Upper lobe of right lung (tissue), 1 donor: ENCODE results near the gene DPF1. TPM values are rescaled to one million over a fixed set of nuclear protein-coding genes. Genes with fewer than 3 reads are reported as not detected.

Experiments used
- ATAC-seq: fragments of 200-7000 bp; cut with Tn5 transposase; one replicate; pipeline ENCODE4 v1.9.1; 2020; ENCODE audit warnings: mild to moderate bottlenecking, moderate library complexity
- DNase-seq: peaks from one replicate; pipeline ENCODE4 v3.0.0-alpha.2; 2020
- H3K27ac ChIP-seq: fragments of 200-600 bp; one replicate; pipeline ENCODE4 v1.8.0; 2022
- H3K27me3 ChIP-seq: fragments of 200-600 bp; one replicate; pipeline ENCODE4 v1.8.0; 2022; ENCODE audit warnings: mild to moderate bottlenecking
- H3K36me3 ChIP-seq: fragments of 200-600 bp; one replicate; pipeline ENCODE4 v1.8.0; 2022
- H3K4me1 ChIP-seq: fragments of 200-600 bp; one replicate; pipeline ENCODE4 v1.8.0; 2022
- H3K4me3 ChIP-seq: fragments of 200-600 bp; one replicate; pipeline ENCODE4 v1.8.0; 2022; ENCODE audit warnings: mild to moderate bottlenecking
- H3K9me3 ChIP-seq: fragments of 200-600 bp; one replicate; pipeline ENCODE4 v1.8.0; 2022
- CTCF ChIP-seq: fragments of 200-600 bp; IDR thresholded peaks from one replicate; pipeline ENCODE4 v1.8.0; 2022; ENCODE audit warnings: antibody characterized with exemption
- intact Hi-C: fragments of 100-400 bp; cut with DNase I; formaldehyde crosslinking; loops from one replicate; pipeline ENCODE4 v1.11.0; 2022
- total RNA-seq: library from RNA; stranded (reverse); fragmentation: NEBNext Ultra II Directional; extraction: Animal tissue kit (Norgen Biotek cat#: 25700); gene quantifications from one replicate; pipeline ENCODE4 v1.2.1, GENCODE V29; 2021
- donor health status: DM: no; HTN: yes; CAD: no; lungs with severe emphysema.

Gene DPF1
- total RNA-seq, 1 donor from 2014 or later: not detected

- H3K9me3 ChIP-seq: no peaks in the 10 kb centered on the region
- H3K4me3 ChIP-seq: peak overlapping the region; percentile 30
- ATAC-seq (peak; percentile 69), DNase-seq (peak; percentile 81)
- H3K27me3 ChIP-seq: peaks cover 17% of the 10 kb centered on the region
- no peak for TF ChIP-seq CTCF
- intact Hi-C loops: no loop called here
- H3K4me1 ChIP-seq: peaks cover 25% of the 10 kb centered on the region
- H3K36me3 ChIP-seq: peaks cover 19% of the 10 kb centered on the region
- peak overlapping the region; percentile 42 for H3K27ac ChIP-seq
Measured at GRCh38 chr19:38209671-38210457, 14.2 kb downstream of the DPF1 start.

GRCh38 chr19:38209152-38209551 is 14.9 kb downstream of the DPF1 start:
- H3K4me1 ChIP-seq: peaks cover 25% of the 10 kb centered on the region
- H3K27me3 ChIP-seq: peaks cover 17% of the 10 kb centered on the region
- no peak overlapping the region for H3K27ac ChIP-seq
- no peak for TF ChIP-seq CTCF
- DNase-seq: no peak
- H3K36me3 ChIP-seq: peaks cover 19% of the 10 kb centered on the region
- intact Hi-C loops: no loop called here
- no peaks in the 10 kb centered on the region for H3K9me3 ChIP-seq
- no peak overlapping the region for H3K4me3 ChIP-seq
- ATAC-seq: no peak

GRCh38 chr19:38208571-38208970 is 15.5 kb downstream of the DPF1 start:
- Histone ChIP-seq H3K4me3 (no peak overlapping the region), H3K9me3 (no peaks in the 10 kb centered on the region), H3K4me1 (peaks cover 25% of the 10 kb centered on the region), H3K36me3 (peaks cover 19% of the 10 kb centered on the region), H3K27ac (no peak overlapping the region), H3K27me3 (peaks cover 17% of the 10 kb centered on the region)
- ATAC-seq (no peak), DNase-seq (no peak)
- TF ChIP-seq CTCF: no peak
- intact Hi-C loops: no loop called here

GRCh38 chr19:38207543-38207942 is 16.5 kb downstream of the DPF1 start:
- DNase-seq: no peak
- no peak for ATAC-seq
- H3K27me3 ChIP-seq: peaks cover 17% of the 10 kb centered on the region
- intact Hi-C loops: no loop called here
- no peak overlapping the region for H3K4me3 ChIP-seq
- H3K36me3 ChIP-seq: peaks cover 23% of the 10 kb centered on the region
- peaks cover 25% of the 10 kb centered on the region for H3K4me1 ChIP-seq
- H3K9me3 ChIP-seq: no peaks in the 10 kb centered on the region
- no peak for TF ChIP-seq CTCF
- H3K27ac ChIP-seq: no peak overlapping the region

GRCh38 chr19:38206928-38207327 is 17.1 kb downstream of the DPF1 start:
- intact Hi-C loops: no loop called here
- DNase-seq (no peak), ATAC-seq (no peak)
- H3K36me3 ChIP-seq: peaks cover 23% of the 10 kb centered on the region
- TF ChIP-seq CTCF: no peak
- H3K4me1 ChIP-seq: peaks cover 25% of the 10 kb centered on the region
- H3K27ac ChIP-seq: no peak overlapping the region
- H3K4me3 ChIP-seq: no peak overlapping the region
- H3K27me3 ChIP-seq: peaks cover 16% of the 10 kb centered on the region
- no peaks in the 10 kb centered on the region for H3K9me3 ChIP-seq
